NCI-H2227 (cell line): ENCODE results near the gene TSPO.
"Not testable (repeated sequence)": the region's sequence is repeated elsewhere in the genome, so short reads cannot be mapped to it uniquely, and the experiment has no call there.

Experiments
- DNase-seq: peaks from one replicate; lab custom pipeline; 2025; ENCODE audit not compliant: unreplicated experiment; lab: John Stamatoyannopoulos, UW

TSPO gene

DNA sequence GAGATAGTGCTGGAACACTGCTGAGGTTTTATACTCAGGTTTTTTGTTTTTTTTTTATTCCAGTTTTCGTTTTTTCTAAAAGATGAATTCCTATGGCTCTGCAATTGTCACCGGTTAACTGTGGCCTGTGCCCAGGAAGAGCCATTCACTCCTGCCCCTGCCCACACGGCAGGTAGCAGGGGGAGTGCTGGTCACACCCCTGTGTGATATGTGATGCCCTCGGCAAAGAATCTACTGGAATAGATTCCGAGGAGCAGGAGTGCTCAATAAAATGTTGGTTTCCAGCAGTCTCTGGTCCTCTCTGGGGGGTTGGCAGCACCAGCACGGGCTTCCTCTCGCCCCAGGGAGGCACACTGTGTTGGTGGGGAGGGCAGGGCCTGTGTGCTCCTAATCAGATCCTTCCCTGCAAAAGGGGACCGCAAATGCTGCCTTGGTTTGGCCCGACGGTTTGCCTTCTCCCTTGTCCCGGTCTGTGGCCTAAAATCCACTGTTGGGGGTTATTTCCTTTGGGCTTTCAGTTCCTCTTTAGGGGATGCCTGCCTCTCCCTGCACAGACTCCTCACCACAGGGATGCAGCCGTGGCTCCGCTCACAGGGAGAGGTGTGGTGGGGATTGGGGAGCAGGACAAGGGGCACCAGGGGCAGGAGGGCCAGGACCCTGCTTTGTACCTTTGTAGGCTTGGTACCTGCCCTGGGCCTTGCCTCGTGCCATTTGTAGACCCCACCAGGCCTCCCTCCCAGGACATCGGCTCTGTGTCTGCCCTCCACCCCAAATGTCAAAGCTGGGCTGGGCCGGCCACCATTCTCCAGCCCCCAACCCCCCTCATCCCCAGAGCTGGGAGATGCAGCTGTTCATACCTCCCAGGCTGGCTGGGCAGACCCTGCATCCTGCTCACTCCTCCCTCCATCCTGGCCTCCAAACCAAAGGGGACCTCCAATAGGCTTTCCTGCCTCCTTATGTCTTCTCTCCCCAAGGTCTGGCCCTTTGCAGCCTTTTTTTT, 21.6 kb upstream of the TSPO start:
- no peak for DNase-seq

DNA sequence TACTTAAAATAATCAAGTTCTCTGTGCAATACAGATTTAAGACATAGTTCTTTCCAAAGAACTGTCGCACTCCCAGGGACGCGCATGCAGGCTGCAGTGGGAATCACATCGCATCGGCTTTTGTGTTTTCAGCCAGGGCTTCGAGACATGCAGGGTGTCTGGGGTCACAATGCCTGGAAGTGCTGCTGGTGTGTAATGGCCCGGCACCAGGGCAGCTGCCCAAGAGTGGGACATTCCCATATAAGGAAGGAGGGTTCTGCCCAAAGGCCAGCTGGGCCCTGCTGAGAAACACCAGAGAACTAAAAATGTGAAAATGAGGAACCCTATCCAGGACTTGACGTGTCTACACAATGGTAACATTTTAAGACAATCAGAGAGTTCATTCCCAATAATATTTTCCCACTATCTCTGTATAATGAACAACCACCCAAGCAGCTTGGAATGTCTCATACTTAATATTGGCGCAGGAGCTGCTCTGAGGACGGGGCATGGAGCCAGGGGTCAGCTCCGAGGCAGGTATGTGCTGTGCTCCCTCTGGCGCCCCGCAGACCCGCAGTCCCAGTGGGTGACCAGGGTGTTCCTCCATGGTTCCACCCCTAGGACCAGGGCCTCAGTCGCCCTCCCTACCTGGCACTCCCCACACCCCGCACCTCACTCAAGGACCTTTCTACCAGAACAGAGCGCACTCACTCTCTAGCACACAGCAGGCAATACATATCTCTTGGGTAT, 19.4 kb upstream of the TSPO start:
- no peak for DNase-seq

DNA sequence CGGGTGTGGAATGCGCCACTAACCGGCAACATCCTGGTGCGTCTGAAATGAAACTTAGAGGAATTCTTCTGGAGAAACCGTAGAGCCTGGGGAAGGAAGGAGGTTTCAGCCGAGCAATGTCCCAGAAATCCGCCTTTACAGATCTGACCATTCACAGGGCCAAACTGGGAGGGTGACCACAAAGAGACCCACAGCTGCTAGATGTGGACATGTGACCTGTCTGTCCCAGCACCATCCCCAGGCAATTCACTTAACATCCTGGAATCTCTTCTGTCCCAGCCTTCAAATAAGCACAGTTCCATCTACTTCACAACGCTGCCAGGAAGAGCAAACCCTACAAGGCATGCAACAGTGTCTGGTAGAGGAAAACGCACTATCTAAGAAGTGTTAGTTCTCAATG, 18.0 kb upstream of the TSPO start:
- no peak for DNase-seq

DNA sequence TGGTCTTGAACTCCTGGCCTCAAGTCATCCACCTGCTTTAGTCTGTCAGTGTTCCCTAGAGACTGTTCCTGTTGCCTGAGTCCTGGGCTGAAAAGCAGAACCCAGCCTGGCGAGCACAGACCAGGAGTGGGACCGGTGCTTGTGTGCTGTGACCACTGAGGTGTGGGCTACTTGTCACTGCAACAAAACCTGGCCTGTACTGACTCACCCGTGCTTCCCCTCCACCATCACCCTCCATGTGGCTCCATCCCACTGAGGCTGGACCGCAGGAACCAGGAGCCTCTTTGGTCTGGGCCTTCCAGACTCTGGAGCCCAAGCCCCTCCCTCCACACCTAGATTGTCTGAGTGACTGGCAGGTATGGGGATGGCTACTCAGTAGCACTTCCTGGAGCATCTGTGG, 16.8 kb upstream of the TSPO start:
- no peak for DNase-seq

DNA sequence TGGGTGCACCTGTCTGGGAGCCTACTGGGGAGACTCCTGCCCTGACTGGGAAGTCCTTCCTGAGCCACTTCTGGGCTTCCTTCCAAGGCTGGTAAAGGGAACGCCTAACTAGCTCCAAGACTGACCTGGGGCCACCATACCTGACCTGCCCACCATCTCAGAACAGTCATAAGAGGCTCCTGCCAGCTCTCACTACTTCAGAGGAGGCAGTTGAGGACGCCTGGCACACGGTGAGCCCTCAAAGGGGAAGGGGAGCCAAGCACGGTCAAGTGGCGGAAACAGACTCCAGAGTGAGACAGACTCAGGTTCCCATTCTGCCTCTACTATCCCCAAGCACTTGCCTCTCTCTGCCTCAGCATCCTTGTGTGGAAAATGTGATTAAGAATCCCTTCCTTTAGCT, 15.8 kb upstream of the TSPO start:
- no peak for DNase-seq

DNA sequence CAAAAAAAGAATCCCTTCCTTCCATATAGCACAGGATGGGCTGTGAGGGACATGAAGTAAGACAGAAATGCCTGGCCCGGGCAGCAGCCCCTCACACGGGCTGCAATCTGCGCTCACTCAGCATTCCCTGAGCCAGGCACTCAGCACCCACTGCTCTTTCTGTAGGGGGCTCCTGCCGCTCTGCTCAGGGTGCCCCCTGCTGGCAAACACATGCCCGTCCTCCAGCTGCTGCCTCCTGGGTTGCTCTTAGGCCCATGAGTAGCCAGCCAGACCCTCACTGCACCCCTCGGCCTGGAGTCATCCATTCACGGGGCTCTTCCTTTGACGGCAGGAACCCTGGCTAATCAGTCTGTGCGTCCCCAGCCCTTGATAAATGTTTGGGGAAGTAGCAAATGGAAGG, 15.1 kb upstream of the TSPO start:
- peak; percentile 16 for DNase-seq

DNA sequence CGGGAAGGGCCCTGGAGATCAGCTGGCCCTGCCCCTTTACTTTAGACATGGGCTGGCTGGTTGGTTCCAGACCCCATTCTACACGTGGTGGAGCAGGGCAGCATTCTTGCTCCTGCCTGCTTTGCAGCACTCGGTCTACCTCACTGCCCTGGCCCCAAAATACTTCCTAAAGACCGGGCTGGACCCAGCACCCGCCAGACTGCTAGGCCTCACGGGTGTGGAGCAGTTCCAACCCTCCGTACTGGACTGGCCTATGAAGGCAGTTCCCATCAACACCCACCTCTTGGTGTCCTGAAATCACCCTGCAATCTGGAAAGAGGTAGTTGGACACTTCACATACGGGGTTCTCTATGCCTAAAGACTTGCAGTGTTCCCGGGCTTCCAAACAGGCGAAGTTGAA, 14.6 kb upstream of the TSPO start:
- no peak for DNase-seq

DNA sequence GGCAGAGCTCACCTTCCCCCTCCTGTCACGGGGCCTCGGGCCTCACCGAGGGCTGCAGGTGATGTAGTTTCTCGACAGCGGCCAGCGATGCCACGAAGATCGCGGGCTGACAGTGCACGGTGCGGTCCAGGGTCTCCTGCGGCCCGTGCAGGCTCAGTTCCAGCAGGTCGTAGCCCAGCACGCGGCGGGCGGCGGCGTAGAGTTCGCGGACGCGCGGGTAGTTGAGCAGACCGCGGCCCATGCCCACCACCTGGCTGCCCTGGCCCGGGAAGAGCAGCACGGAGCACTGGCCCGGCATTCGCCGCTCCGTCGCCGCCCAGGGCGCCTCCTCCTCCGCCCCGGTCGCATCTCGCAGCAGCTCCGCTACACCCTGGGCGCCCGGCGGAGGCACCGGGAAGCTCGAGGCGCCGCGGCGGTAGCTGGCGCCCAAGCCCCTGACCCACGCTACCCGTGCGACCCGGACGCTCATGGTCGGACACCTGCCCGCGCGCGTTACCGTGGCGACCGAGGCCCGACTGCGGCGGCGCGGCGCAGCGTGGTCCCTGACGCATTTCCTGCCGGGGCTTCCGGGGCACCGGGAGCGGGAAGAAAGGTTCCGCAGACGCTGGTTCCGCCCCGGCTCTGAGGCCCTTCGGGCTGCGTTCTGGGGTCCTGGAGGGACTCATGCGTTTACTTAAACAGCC, 8.3 kb upstream of the TSPO start, which contains the start of gene MCAT:
Gene MCAT (minus strand): TSS at position 519 of the 683 bp plus-strand sequence. CDS start 50 bp downstream, at position 469.
- DNase-seq, result peak; percentile 87

DNA sequence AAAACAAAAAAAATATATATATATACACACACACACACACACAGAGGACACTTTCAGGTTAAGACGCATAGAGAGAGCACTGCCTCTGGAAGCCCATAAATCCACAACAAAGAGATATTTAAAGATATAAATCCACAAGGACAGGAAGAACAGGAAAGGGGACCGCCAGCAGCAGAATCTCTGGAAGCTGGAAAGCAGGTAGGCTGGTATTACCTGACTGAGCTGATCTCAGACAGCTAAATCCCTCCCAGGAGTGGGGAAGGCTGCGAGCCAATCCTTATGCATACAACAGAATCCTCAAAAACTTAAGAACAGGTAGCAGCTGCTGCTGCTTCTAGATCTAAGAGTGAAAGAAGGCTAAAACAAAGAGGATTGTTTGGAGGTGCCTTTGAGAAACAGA, 6.4 kb upstream of the TSPO start:
- DNase-seq, result no peak

DNA sequence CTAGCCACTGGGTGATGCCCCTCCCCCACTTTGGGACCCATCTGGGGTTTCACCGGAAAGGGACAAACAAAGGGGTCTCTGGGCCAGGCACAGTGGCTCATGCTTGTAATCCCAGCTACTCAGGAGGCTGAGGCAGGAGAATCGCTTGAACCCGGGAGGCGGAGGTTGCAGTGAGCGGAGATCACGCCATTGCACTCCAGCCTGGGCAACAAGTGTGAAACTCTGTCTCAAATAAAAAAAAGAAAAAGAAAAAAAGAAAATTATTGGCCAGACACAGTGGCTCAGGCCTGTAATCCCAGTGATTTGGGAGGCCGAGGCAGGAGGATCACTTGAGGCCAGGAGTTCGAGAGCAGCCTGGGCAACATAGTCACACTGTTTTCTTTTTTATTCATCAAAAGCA, 6.0 kb upstream of the TSPO start:
- not testable (repeated sequence) for DNase-seq

DNA sequence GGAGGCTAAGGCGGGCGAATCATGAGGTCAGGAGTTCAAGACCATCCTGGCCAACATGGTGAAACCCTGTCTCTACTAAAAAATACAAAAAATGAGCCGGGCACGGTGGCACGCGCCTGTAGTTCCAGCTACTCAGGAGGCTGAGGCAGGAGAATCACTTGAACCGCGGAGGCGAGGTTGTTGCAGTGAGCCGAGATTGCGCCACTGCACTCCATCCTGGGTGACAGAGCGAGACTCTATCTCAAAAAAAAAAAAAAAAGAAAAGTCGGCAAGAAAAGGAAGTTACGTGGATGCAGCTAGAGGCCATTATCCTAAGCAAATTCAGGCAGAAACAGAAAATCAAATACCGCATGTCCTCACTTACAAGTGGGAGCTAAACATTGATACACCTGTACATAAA, 5.0 kb upstream of the TSPO start:
- not testable (repeated sequence) for DNase-seq

DNA sequence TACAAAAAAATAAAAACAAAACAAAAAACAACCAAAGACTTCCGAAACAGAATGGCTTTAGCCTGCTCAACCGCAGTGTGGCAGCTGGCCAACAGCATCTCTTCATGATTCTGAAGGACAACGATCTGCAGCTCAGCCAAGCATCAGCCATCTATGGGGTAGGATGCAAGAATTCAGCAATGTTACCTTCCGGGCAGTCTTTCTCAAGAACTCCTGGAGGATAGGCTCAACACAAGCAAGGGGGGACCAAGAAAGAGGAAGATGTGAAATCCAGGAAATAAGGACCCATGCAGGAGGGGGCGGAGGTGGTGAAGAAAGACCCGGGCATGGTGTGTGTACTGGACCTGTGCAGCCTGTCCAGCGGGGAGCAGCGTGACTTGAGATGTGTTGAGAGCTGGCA, 3.5 kb upstream of the TSPO start:
- no peak for DNase-seq

DNA sequence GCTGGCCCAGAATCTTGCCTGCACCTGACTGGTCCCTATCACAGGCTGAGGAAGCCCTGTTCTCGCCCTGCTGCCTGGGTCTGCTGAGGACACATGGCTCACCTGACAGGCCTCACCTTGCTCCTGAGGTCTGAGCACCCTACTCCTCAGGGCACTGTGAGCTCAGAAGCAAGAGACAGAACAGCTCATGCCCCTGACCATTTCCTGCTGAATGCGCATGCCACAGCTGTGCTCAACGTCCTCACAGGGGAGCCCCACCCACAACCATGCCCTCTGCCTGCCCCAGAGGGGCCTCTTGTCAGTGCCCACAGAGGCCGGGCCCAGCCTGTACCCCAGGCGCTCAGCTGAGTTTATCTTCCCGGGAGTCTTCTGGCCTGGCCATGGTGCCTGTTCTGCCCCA, 2.8 kb upstream of the TSPO start:
- DNase-seq, result no peak

DNA sequence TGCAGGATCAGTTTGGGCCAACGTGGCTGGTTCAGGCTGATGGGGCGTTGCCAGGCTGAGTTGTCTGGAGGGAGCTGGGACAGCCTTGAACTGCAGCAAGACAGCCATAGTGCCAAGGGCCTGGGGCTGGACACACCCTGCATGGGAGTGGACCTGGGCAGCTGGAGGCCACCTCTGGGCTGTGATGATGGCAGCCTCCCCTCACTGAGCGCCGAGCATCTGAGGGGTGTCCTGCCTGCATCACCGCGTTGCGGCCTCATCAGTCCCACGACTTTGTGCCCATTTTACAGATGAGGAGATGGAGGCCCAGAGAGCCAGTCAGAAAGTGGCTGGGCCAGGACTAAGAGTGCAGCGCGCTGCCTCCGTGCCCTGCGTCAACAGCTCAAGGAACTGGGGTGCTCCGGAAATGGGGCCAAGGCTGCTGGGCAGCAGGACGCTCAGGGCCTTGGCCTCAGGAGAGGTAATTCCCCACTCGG, 590 bp upstream of the TSPO start:
- no peak for DNase-seq

DNA sequence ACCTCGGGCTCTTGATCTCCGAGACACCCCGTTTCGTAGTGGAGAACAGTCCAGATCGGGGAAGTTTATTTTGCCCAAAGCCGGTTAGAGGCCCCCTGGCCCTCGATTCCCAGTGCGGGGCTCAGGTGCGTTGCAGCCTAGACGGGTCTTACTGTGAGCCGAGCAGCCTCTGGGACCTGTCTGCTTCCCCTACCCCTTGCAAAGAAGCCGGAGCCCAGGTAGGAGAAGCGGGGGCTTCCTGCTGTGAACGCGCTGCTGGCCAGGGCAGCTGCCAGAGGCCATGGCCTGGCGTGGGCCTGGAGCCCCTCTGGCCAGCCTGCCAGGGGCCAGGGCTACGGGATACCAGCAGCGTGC, 621 bp downstream of the TSPO start:
- DNase-seq, result no peak

DNA sequence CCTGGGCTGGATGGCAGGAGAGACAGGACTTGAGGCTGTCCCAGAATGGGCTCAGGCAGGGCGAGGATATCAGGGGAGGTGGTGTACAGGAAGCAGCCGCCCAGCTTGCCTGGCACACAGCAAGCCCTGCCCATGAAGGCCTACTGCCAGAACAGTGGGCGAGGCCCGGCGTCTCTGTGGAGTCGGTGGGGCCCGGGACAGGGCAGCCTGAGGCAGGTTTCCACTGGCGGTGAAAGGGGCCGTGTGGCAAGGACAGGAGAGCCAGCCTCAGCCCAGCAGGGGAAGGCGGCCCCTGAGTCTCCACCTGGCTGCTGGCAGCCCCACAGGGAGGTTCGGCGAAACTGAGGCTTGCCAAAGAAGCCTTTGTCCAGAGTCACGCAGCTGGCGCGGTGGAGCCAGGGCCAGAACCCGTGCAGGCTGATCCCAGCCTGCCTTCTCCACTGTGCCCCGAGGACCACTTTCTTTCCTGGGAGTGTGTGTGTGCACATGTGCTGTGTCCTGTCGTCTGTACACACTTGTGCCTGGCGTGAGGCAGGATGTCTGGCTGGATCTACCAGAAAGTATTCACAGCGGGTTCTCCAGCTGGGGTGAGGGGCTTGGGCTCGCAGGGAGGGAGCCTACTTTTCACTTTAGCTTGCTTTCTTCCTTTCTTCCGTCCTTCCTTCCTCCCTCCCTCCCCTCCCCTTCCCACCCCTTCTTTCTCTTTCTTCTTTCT, 1.2 kb downstream of the TSPO start:
- no peak for DNase-seq

DNA sequence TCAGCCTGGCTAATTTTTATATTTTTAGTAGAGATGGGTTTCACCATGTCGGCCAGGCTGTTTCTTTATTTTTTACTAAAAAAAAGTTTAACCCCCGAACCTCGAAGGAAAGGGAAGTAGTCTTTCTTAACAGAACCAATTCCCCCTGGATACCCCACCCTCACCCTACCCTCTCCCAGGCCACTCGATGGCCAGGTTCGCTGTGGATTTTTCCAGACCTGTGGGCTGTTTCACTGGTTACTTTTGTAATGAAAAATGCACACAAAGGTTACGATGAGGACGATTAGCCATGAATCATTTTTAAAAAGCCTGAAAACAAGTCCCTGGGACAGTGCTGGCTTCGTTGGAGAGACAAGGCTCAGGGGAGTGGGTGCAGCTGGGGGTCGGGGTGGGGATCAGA, 2.5 kb downstream of the TSPO start:
- no peak for DNase-seq

DNA sequence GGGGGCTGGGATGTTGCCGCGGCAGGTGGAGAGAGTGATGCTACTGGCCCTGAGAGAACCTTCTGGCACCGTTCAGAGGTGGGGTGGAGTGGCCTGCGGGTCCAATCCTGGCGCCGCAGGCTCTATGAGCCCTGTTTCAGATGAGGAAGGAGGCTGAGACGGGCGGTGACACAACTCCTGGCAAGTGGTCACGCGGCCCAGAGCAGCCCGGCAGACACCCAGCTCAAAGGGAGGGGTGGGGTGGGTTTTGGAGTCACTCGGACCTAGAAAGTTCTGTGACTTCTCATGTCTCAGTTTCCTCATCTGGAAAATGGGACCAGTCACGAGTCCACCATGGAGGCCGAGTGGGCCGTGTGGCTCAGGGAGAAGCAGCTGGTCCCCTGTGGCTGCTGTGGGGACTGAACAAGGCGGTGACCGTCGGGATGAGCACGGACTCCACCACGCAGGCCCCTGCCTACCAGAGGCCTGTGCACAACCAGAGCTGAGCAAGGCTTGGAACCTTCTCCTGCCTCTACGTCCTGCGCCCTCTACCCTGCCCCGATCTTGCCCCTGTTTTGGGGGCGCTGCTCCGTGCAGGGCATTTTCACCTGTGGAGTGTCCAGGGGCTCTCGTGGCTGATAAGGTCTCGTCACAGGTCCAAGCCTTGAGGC, 3.7 kb downstream of the TSPO start:
- no peak for DNase-seq

DNA sequence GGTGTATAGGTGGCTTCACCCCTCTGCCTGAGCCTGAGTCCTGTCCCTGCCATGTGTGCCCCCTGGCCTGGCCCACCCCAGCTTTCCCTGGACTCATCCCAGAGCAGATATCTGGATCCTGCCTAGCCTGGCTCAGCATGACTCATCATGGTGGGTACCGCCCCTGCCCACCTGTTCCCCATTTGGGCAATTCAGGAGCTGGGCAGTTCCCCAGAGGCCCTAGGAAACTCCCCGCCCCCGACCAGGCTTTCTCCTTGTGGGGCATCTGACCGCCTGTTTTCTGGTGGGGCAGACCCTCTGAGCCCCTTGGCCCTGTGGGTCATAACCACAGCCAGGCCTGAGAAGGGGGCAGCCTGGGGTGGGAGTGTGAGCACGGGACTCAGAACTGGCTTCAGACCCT, 4.4 kb downstream of the TSPO start:
- DNase-seq, result no peak

DNA sequence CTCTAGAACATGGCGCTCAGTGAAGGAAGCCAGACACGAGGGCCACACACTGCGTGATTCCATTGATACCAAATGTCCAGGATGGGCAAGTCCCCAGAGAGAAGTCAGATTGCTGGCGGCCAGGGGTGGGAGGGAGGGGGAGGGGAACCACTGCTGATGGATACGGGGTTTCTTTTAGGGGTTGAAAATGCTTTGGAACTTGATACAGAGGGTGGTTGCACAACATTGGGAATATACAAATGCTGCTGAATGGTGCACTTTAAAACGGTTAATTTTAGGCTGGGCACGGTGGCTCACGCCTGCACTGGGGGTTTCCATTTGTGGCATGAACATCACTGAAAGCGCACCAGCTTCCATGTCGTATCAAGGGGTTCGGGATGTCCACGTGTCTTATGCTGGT, 5.1 kb downstream of the TSPO start:
- no peak for DNase-seq
